ENCODE data around the gene CACNA1D. TPM values are rescaled to one million over a fixed set of nuclear protein-coding genes. Genes with fewer than 3 reads are reported as not detected.

The CACNA1D gene
- total and polyA plus RNA-seq, 9 of the 15 experiments (the other 6 are each of a cell fraction or from before 2014, with no cell fraction given): 0.29 TPM; not detected in 8

DNA sequence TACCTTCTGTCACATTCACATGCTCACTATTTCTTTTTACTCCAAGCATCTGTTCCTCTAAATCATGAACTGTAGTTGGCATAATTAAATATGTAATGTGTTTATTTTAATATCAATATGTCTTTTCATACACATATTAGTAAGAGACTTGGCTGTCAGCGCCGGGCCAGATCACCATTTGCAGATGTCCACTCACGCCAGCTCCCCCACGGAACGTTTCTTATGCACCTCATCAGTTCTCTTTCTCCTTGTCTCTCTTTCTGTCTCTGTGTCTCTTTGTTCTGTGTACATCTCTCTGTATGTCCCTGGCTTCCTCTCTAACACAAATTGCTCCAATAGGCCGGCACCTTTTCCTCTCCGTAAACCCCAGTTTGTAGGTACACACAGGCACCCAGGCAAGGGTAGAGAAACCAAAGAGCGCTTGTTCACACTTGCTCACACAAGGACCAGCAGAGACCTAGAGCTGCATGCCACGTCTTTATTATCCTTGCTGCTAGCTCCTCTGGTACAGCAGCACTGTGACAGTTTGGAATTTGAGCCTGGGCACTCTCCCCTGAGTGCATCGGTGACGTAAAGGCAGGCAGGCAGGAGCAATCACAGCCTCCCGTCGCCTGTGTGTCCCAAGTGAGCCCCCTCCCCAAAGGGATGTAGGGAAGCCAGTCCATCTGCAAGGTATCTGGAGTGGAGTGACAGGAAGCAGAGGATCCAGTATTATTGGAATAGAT is 40.4 kb downstream of the CACNA1D start:
- H3K4me1 ChIP-seq (replicated peaks in 1 of 2; ENCODE audit: control insufficient read depth in 2 of 2, insufficient read depth in 2 of 2, low read length in 2 of 2): no peaks in the 10 kb centered on the region
- no peak for ATAC-seq
- H2AFZ ChIP-seq (ENCODE audit: low read depth, low read length): no peak overlapping the region
- peaks cover 2 to 19% of the 10 kb centered on the region in 2 experiments; a peak in 3 of 5 replicates for H3K27me3 ChIP-seq (ENCODE audit: control insufficient read depth in 2 of 2, insufficient read depth in 2 of 2, low read length in 2 of 2)
- no peak overlapping the region for H3K9ac ChIP-seq (ENCODE audit: insufficient read depth in 1 of 2, low read depth in 2 of 2, low read length in 2 of 2)
- H4K20me1 ChIP-seq (replicated peaks; ENCODE audit: control insufficient read depth, insufficient read depth, low read length): no peaks in the 10 kb centered on the region
- in situ Hi-C loops (cut with MboI): no loop called here
- H3K79me2 ChIP-seq (ENCODE audit: control insufficient read depth, insufficient read depth, low read length): no peaks in the 10 kb centered on the region
- no peaks in the 10 kb centered on the region for H3K9me1 ChIP-seq (ENCODE audit: control insufficient read depth, insufficient read depth, low read length)
- BruUV-seq (replicated peaks): no TSS peak
- DNase-seq (ENCODE audit: extremely low read depth in 1 of 4, low spot score in 3 of 4): no peak
- CTCF ChIA-PET (ENCODE audit: low intra/inter-chr PET ratio): no interaction called here
- TF ChIP-seq ZFPM2 (CRISPR knock-in tag; IDR thresholded peaks at IDR 0.05) (no peak), CBX5 (IDR thresholded peaks at IDR 0.05; ENCODE audit: borderline replicate concordance, low read depth) (no peak), MYNN (IDR thresholded peaks at IDR 0.05) (no peak), MYNN (CRISPR knock-in tag; IDR thresholded peaks at IDR 0.05) (no peak), NCOR1 (IDR thresholded peaks at IDR 0.05) (no peak)
- TF ChIP-seq, protein P1, sequence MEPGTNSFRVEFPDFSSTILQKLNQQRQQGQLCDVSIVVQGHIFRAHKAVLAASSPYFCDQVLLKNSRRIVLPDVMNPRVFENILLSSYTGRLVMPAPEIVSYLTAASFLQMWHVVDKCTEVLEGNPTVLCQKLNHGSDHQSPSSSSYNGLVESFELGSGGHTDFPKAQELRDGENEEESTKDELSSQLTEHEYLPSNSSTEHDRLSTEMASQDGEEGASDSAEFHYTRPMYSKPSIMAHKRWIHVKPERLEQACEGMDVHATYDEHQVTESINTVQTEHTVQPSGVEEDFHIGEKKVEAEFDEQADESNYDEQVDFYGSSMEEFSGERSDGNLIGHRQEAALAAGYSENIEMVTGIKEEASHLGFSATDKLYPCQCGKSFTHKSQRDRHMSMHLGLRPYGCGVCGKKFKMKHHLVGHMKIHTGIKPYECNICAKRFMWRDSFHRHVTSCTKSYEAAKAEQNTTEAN (CRISPR knock-in tag; IDR thresholded peaks at IDR 0.05): no peak
- TF ChIP-seq, protein P2, sequence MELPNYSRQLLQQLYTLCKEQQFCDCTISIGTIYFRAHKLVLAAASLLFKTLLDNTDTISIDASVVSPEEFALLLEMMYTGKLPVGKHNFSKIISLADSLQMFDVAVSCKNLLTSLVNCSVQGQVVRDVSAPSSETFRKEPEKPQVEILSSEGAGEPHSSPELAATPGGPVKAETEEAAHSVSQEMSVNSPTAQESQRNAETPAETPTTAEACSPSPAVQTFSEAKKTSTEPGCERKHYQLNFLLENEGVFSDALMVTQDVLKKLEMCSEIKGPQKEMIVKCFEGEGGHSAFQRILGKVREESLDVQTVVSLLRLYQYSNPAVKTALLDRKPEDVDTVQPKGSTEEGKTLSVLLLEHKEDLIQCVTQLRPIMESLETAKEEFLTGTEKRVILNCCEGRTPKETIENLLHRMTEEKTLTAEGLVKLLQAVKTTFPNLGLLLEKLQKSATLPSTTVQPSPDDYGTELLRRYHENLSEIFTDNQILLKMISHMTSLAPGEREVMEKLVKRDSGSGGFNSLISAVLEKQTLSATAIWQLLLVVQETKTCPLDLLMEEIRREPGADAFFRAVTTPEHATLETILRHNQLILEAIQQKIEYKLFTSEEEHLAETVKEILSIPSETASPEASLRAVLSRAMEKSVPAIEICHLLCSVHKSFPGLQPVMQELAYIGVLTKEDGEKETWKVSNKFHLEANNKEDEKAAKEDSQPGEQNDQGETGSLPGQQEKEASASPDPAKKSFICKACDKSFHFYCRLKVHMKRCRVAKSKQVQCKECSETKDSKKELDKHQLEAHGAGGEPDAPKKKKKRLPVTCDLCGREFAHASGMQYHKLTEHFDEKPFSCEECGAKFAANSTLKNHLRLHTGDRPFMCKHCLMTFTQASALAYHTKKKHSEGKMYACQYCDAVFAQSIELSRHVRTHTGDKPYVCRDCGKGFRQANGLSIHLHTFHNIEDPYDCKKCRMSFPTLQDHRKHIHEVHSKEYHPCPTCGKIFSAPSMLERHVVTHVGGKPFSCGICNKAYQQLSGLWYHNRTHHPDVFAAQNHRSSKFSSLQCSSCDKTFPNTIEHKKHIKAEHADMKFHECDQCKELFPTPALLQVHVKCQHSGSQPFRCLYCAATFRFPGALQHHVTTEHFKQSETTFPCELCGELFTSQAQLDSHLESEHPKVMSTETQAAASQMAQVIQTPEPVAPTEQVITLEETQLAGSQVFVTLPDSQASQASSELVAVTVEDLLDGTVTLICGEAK (IDR thresholded peaks at IDR 0.05): no peak
- TF ChIP-seq, protein P2 (CRISPR knock-in tag; IDR thresholded peaks at IDR 0.05): no peak
- TF ChIP-seq, protein P3, sequence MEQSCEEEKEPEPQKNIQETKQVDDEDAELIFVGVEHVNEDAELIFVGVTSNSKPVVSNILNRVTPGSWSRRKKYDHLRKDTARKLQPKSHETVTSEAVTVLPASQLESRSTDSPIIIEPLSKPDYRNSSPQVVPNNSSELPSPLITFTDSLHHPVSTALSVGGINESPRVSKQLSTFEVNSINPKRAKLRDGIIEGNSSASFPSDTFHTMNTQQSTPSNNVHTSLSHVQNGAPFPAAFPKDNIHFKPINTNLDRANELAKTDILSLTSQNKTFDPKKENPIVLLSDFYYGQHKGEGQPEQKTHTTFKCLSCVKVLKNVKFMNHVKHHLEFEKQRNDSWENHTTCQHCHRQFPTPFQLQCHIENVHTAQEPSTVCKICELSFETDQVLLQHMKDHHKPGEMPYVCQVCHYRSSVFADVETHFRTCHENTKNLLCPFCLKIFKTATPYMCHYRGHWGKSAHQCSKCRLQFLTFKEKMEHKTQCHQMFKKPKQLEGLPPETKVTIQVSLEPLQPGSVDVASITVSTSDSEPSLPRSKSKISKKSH (CRISPR knock-in tag; IDR thresholded peaks at IDR 0.05): no peak
- intact Hi-C loops (cut with micrococcal nuclease): no loop called here
- no peak overlapping the region for H3K4me2 ChIP-seq (ENCODE audit: insufficient read depth, low read length)
- no peak overlapping the region for H3K4me3 ChIP-seq
- H3K9me3 ChIP-seq (replicated peaks; ENCODE audit: control insufficient read depth, insufficient read depth, low read depth, low read length): no peaks in the 10 kb centered on the region
- no peak for FAIRE-seq
- no peak overlapping the region for H3K27ac ChIP-seq (ENCODE audit: extremely low read depth, low read depth, low read length)
- no peaks in the 10 kb centered on the region for H3K36me3 ChIP-seq (ENCODE audit: control insufficient read depth, insufficient read depth, low read length)
- 1% methylated on average over 11 of the region's 13 CpGs for WGBS (ENCODE audit: insufficient coverage, low coverage, missing lambda C conversion rate)
- POLR2A ChIA-PET: interaction anchor here (0.7 kb wide), 1 partner anchor 311 kb away, joined by 3 read pairs; the partner anchor contains the start of genes CHDH and IL17RB

Data from K562 (cell line).